Type B pancreatic cell (in vitro differentiated cells): ENCODE results near the gene VAV2. TPM values are rescaled to one million over a fixed set of nuclear protein-coding genes. Genes with fewer than 3 reads are reported as not detected.

Experiments used
- DNase-seq: peaks from one replicate; pipeline ENCODE4 v3.0.0; 2021; ENCODE audit warnings: mixed read lengths; ENCODE audit not compliant: unreplicated experiment; ENCODE audit errors: extremely low spot score
- H3K27ac Mint-ChIP-seq: 2 replicates; pipeline ENCODE4 v1.8.0; 2021; ENCODE audit warnings: mild to moderate bottlenecking, mixed read lengths
- H3K27me3 Mint-ChIP-seq: 2 replicates; pipeline ENCODE4 v1.8.0; 2021; ENCODE audit warnings: mixed read lengths
- H3K36me3 Mint-ChIP-seq: 2 replicates; pipeline ENCODE4 v1.8.0; 2021; ENCODE audit warnings: mixed read lengths
- H3K4me1 Mint-ChIP-seq: one replicate; pipeline ENCODE4 v1.8.0; 2021; ENCODE audit warnings: mixed read lengths; ENCODE audit not compliant: unreplicated experiment
- H3K4me3 Mint-ChIP-seq: 2 replicates; pipeline ENCODE4 v1.8.0; 2021; ENCODE audit warnings: mild to moderate bottlenecking, mixed read lengths
- H3K9me3 Mint-ChIP-seq: 2 replicates; pipeline ENCODE4 v1.8.0; 2021; ENCODE audit warnings: mixed read lengths
- CTCF ChIP-seq: fragments of 200-600 bp; sonication (generic); conservative IDR thresholded peaks from 2 replicates; pipeline ENCODE4 v1.5.0; 2021; ENCODE audit warnings: antibody characterized with exemption, mild to moderate bottlenecking
- total RNA-seq: library from RNA; stranded (reverse); gene quantifications from 2 replicates; pipeline ENCODE4 v1.2.1, GENCODE V29; 2021; ENCODE audit warnings: low replicate concordance

Gene VAV2
- total RNA-seq, 1 donor from 2014 or later: 39.4 TPM

GRCh38 chr9:134033516-134034214 lies 41.5 kb upstream of the VAV2 start:
- Mint-ChIP-seq H3K4me1 (no peaks in the 10 kb centered on the region), H3K27ac (no peak overlapping the region), H3K36me3 (peaks cover 25% of the 10 kb centered on the region), H3K27me3 (no peaks in the 10 kb centered on the region), H3K9me3 (no peaks in the 10 kb centered on the region), H3K4me3 (no peak overlapping the region)
- no peak for TF ChIP-seq CTCF
- no peak for DNase-seq

GRCh38 chr9:134032456-134033222 lies 40.5 kb upstream of the VAV2 start:
- H3K36me3 Mint-ChIP-seq: peaks cover 15% of the 10 kb centered on the region
- no peak for DNase-seq
- TF ChIP-seq CTCF: no peak

GRCh38 chr9:134031783-134032182 lies 39.7 kb upstream of the VAV2 start:
- H3K36me3 Mint-ChIP-seq: peaks cover 14% of the 10 kb centered on the region
- H3K27me3 Mint-ChIP-seq: no peaks in the 10 kb centered on the region
- no peaks in the 10 kb centered on the region for H3K4me1 Mint-ChIP-seq
- TF ChIP-seq CTCF: no peak
- H3K9me3 Mint-ChIP-seq: no peaks in the 10 kb centered on the region
- no peak for DNase-seq
- H3K27ac Mint-ChIP-seq: no peak overlapping the region
- no peak overlapping the region for H3K4me3 Mint-ChIP-seq

More at GRCh38 chr9:134032456-134033222, 40.5 kb upstream of the VAV2 start:
- H3K27ac Mint-ChIP-seq: no peak overlapping the region
- H3K27me3 Mint-ChIP-seq: no peaks in the 10 kb centered on the region
- no peaks in the 10 kb centered on the region for H3K9me3 Mint-ChIP-seq
- H3K4me1 Mint-ChIP-seq: no peaks in the 10 kb centered on the region
- no peak overlapping the region for H3K4me3 Mint-ChIP-seq

GRCh38 chr9:134030821-134031470 lies 38.8 kb upstream of the VAV2 start:
- H3K36me3 Mint-ChIP-seq: peaks cover 9% of the 10 kb centered on the region
- no peaks in the 10 kb centered on the region for H3K4me1 Mint-ChIP-seq
- no peaks in the 10 kb centered on the region for H3K27me3 Mint-ChIP-seq
- no peaks in the 10 kb centered on the region for H3K9me3 Mint-ChIP-seq
- no peak overlapping the region for H3K27ac Mint-ChIP-seq
- no peak overlapping the region for H3K4me3 Mint-ChIP-seq
- TF ChIP-seq CTCF: no peak
- DNase-seq: no peak

- no peak for TF ChIP-seq CTCF
- no peaks in the 10 kb centered on the region for H3K9me3 Mint-ChIP-seq
- H3K4me1 Mint-ChIP-seq: no peaks in the 10 kb centered on the region
- peaks cover 9% of the 10 kb centered on the region for H3K36me3 Mint-ChIP-seq
- no peak for DNase-seq
- no peak overlapping the region for H3K27ac Mint-ChIP-seq
- no peak overlapping the region for H3K4me3 Mint-ChIP-seq
- H3K27me3 Mint-ChIP-seq: no peaks in the 10 kb centered on the region
Observed at GRCh38 chr9:134029248-134030226, 37.4 kb upstream of the VAV2 start.
